ENCODE data around the gene MARCHF11. TPM values are rescaled to one million over a fixed set of nuclear protein-coding genes. Genes with fewer than 3 reads are reported as not detected.

Gene MARCHF11
- total RNA-seq, 1 donor from 2014 or later, result 10.0 TPM

DNA sequence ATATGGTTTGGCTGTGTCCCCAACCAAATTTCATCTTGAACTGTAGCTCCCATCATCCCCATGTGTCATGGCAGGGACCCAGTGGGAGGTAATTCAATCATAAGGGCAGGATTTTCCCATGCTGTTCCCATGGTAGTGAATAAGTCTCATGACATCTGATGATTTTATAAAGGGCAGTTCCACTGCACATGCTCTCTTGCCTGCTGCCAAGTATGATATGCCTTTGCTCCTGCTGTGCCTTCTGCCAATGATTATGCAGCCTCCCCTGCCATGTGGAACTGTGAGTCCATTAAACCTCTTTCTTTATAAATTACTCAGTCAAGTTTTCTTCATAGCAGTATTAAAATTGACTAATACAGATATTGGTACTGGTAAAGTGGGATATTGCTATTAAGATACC, 42.4 kb downstream of the MARCHF11 start:
- intact Hi-C loops (cut with micrococcal nuclease), result no loop called here
- no peak for DNase-seq
- ATAC-seq, result peak; percentile 74

DNA sequence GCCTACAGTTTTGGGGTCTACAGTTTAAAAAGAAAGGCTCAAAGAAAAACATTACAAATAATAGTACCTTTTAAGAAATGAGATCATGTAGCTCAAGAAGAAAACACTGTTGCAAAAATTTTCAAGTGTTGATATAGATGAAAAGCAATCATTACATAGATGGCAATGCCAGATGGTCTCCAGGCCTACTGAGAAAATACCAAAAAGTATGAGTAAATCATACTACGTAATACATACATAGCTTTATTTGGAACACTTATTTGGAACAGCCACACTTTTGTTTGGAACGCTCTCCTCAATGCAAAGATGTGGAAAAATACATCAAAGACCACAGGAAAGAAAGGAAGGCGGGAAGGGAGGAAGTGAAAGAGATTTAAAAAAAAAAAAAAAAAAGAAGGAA, 44.1 kb downstream of the MARCHF11 start:
- intact Hi-C loops (cut with micrococcal nuclease), result no loop called here
- no peak for ATAC-seq
- DNase-seq, result no peak

DNA sequence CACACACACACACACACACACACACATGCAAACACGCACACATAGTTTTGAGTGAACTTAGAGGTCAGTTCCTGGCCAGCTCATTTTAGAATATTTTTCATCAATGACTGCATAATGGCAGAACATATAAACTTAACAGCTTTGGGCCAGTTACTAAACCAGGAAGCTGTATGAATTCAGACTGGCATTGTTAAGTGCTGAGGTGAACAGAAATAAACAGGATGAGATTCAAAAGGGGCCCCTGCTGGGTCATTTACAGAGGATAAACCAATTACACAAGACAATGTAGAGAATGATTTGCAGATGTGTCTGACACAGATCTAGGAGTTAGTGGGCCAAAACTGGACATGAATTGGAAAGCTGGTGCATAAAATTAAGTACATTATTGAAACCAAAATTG, 44.6 kb downstream of the MARCHF11 start:
- ATAC-seq, result no peak
- no peak for DNase-seq
- intact Hi-C loops (cut with micrococcal nuclease), result no loop called here

DNA sequence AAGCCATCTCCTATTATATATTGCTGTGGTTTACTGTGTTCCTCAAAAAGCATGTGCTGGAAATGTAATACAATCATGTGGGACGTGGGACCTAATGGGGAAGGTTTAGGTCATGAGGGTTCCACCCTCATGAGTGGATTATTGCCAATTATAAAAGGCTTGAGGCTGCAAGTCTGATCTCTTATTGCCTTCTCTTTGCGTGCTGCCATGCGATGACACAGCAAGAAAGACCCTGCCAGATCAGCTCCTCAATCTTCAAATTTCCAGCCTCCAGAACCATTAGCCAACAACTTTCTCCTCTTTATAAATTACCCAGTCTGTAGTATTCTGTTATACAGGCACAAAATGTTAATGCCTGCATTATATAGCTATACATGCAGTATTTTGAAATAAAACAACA, 45.4 kb downstream of the MARCHF11 start:
- DNase-seq (no peak), ATAC-seq (no peak)
- intact Hi-C loops (cut with micrococcal nuclease), result no loop called here

DNA sequence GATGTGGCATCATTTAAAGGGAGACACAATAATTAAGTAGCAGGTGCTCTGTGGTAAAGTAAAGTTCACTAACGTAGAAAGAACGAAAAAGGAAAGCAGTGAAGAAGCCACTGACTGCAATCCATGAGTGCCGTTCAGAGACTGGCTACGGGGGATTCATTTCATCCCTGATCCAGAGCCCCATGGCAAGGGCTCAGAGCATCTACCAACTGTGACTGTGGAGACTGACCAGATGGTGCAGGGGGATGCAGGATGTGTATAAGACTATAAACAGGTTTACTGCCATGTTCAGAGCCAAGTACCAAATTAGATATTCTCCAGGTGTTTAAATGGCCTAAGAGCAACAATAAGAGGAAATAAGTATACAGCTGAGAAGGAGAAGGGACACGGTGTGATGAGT, 47.7 kb downstream of the MARCHF11 start:
- intact Hi-C loops (cut with micrococcal nuclease), result no loop called here
- ATAC-seq, result peak; percentile 21
- DNase-seq, result no peak

DNA sequence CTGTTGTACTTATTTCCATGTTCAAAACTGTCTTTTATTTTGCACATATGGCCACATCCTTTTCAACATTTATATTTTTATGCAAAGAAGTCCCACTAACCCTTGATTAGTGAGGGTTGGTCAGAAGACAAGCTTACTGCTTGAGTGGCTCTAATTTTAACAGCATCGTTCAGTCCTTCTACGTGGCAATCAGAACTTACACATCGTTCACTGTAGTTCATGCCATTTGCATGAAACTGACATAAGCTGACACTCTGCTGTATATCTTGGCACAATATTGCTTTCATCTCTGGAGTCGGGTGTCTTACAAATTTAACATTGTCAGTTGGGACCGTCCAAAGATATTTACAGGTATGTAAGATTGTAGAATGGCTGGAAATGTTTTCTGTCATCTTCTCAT, 50.6 kb downstream of the MARCHF11 start:
- intact Hi-C loops (cut with micrococcal nuclease), result no loop called here
- no peak for DNase-seq
- ATAC-seq, result peak; percentile 74

DNA sequence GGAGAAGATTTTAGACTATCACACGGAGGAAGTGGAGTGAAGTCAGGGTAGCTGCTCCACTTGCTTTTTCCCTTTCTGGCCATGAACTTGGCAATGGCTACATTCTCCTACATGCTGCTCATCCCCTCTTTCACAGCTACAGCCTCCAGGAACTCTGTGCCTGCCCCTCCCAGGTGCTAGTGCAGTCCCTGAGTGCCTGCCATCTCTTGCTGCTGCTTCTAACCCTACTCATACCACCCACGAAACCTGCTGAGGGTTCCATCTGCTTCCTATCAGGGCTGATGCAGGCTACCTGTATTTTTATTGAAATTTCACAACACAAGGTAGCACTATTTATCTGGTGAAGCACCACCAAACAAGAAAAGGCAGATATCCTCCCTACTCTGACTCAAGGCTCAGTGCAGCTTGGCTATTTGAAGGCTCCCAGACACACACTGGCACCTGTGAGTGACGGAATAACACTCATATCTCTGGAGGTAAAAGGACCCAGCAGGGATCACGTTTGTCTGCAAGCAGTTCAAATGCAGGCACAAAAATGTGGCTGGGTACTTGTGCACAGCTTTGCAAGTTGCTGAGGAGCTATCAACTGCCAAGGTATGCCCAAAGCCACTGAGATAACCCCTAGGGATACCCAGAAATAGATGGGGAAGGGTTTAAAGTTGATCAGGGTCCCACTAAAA, 51.6 kb downstream of the MARCHF11 start:
- ATAC-seq (peak; percentile 75), DNase-seq (no peak)
- intact Hi-C loops (cut with micrococcal nuclease), result no loop called here

DNA sequence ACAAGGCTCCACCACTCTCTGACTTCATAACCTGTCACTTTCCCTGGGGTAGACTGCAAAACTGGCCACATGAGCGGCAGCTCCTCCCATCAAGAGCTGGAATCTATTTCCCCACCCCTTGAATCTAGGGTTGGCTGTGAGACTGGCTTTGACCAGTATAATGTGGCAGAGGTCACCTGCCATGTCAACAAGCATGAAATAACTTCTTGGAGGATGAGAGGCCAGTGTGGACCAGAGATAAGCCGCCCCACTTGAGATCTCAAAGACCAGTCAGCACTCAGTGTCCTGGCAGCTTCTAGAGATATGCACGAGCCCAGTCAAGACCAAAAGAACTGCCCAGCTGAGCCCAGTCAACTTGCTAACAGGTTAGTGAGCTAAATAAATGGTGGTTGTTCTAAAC, 59.0 kb downstream of the MARCHF11 start:
- ATAC-seq, result peak; percentile 86
- intact Hi-C loops (cut with micrococcal nuclease), result no loop called here
- no peak for DNase-seq

DNA sequence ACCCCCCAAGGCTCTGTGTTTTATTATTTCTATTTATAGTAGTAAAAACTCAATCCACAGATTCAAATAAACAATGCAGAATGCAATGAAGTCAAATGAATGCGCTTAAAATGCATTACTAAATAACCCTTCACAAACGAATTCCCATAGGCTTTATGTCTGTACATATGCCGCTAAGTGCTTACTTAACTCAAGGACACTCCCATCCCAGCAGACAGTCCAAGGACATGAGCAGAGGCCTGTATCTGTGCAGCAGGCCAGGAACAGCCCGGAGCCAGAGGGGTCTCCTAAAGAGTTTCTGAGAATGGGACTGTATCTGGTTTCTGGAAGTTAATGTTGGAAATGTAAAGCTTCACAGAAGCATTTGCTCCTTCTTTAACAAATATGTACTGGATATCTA, 59.8 kb downstream of the MARCHF11 start:
- ATAC-seq (peak; percentile 11), DNase-seq (no peak)
- intact Hi-C loops (cut with micrococcal nuclease), result no loop called here

DNA sequence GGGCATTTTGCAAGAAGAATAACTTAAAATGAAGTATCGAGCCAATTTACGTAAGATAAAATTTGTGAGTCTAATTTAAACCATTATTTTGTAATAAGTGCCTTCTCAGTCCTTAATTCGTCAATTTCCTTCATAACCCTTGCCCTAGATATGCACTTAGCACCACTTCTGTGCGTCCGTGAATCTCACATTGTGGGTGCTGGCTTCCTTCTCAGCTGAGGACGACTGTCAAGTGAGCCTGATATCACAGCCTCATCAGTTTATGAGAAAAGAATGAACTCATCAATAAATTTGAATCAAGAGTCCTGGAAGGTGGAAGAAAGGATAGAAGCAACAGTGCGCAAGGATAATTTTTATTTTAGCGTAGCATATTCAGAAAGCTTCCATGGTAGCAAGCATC, 64.5 kb downstream of the MARCHF11 start:
- DNase-seq, result no peak
- intact Hi-C loops (cut with micrococcal nuclease), result no loop called here
- ATAC-seq, result no peak

DNA sequence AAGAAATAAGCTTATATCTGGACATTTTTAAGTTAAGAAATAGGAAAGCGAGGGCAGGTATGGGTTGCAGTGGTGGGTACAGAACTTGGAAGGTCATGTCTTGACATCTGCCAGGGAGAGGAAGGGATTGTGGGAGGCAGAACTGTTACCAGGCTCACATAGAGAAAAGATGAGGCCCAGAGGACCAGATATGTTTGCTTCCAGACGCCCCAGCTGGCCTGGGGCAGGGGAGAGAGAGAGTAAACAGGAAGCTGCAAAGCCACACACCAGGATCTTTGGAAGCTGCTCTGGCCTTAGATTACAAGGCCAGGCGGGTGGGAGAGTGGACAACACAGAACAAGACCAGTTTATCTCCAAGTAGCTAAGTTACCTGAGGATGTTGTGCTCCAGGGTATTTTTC, 71.2 kb downstream of the MARCHF11 start:
- DNase-seq (no peak), ATAC-seq (no peak)
- intact Hi-C loops (cut with micrococcal nuclease), result no loop called here

DNA sequence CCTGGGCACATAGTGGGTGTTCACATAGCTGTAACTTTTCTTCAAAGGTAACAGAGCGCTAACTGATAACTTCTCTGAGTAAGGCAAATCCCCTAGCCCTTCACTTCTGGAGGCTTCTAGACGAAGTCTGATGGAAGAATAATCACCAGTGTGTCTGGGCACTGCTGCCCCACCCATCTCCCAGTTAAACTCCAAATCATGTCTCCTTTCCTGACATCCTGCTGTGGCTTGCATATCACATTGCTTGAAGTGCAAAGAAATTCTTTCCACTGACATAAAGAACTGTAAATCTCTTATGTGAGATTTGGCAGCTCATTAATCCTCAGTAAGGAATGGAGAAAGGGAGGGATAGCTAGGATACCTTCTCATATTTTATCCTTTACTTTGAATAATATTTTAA, 74.6 kb downstream of the MARCHF11 start:
- no peak for DNase-seq
- intact Hi-C loops (cut with micrococcal nuclease), result no loop called here
- no peak for ATAC-seq

DNA sequence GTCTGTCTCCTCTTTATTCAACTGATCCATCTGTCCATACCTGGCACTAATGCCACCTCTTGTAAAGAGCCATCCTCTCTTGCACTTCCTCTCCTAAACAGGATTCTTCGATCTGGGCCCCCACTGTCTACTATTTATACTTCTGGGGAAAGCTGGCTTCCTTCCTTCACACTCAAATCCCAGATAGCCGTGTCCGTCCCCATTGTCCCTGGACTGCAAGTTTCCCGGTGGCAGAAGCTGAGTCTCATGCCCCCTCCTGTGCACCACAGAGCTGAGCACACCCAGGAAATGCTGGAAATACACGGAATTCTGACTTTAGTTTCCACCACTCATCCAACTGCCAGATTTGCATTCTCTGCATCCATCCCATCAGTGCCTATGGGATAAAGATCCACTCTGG, 84.0 kb downstream of the MARCHF11 start:
- intact Hi-C loops (cut with micrococcal nuclease), result no loop called here
- peak; percentile 48 for ATAC-seq

DNA sequence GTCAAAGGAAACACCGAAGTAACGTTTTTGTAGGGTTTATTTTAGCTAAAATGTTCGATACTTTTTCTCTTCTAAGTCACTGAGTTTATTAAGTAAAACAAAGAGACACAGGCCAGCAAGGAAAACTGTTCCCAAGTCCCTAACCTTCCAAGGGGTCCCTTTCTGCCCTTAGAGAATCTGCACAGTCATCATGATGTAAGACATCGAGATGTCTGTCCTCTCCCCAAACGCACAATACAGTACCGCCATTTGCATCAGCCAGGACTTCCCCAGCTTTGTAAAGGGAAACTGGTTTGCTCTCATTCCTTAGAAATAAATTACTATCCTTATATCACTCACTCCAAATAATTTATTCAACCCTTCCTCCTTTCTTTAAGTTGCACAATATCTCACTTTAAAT, 89.3 kb downstream of the MARCHF11 start:
- no peak for ATAC-seq
- intact Hi-C loops (cut with micrococcal nuclease), result no loop called here
- no peak for DNase-seq

More for the DNA sequence above, 84.0 kb downstream of the MARCHF11 start:
- DNase-seq, result no peak

DNA sequence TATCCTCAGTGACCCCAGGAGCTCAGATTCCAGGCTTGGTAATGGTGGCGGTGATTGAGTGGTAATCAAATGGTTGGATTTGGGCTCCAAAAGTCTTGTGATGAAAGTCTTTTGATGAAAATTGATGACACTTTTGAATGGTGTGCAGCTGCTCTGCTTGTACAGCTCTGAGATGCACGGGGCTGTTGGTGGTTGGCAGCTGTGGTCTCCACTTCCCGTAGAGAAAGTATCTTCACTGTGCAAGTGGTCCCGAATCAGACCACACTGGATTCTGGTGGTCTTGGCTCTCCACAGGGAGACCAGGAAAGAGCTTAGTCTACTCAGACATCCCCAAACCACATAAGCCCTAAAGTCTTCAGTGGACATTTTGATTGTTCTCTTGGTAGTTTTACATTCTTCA, 96.6 kb downstream of the MARCHF11 start:
- no peak for ATAC-seq
- DNase-seq, result no peak
- intact Hi-C loops (cut with micrococcal nuclease), result no loop called here

DNA sequence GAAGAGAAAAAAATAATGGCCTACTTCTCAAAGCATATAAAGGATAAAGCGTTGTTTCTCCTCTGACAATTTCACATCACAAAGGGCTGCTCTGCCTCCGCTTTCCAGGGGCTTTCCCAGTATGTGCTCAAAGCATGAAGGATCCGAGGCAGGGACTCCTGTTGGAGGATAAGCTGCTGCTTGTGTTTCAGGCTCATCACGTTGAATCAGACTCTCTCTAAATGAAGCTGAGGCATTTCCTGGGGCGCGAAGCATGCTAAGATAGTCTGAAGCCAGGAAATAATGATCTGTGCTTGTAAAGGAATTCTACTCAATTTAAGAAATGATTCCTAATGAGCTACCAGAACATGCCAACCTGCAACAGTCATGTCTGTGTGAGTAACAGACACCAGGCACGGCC, 97.5 kb downstream of the MARCHF11 start:
- DNase-seq, result no peak
- ATAC-seq, result peak; percentile 13
- intact Hi-C loops (cut with micrococcal nuclease), result no loop called here

DNA sequence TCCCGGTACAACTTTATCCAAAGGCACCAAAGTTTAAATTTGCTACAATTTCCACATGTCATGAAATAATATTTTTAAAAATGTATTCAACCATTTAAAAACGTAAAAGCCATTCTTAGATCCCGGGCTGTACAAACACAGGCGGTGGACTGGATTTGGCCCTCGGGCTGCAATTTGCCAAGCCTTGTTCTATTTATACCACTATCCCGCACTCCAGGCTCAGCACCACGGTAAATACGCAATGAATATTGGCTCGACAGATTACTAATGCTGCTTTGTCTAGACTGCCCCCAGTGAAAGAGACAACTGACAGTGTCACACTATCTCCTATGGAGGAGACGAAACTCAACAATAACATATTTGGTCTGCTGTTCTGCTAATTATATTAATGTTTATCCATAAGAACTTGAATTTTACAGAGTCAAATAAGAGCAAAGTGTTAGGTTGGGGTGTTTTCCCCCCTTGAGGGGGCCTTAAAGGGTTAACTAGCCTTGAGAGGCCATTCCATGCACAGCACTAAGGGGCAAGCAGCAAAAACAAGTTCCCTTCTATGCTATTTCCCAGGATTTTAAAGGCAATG, 98.1 kb downstream of the MARCHF11 start:
- DNase-seq, result no peak
- ATAC-seq, result peak; percentile 88
- intact Hi-C loops (cut with micrococcal nuclease), result no loop called here

DNA sequence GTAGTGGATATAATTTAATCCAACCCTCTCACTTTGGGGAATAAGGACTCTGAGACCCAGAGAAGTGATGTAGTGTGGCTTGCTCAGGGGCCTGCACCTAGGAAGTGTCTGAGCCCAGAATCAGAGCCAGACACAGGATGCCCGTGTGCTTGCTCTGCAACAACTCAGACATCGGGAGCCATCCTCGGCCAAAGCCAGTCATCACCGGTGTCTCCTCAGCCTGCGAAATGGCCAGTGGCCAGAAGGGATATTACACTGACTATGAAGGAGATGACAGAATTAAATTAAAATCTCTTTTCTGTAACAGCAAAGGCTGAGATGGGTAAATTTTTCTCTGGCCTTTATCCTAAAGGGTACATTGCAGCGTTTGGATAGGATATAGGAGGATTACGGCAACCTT, 102.9 kb downstream of the MARCHF11 start:
- DNase-seq, result no peak
- intact Hi-C loops (cut with micrococcal nuclease), result no loop called here
- peak; percentile 17 for ATAC-seq

DNA sequence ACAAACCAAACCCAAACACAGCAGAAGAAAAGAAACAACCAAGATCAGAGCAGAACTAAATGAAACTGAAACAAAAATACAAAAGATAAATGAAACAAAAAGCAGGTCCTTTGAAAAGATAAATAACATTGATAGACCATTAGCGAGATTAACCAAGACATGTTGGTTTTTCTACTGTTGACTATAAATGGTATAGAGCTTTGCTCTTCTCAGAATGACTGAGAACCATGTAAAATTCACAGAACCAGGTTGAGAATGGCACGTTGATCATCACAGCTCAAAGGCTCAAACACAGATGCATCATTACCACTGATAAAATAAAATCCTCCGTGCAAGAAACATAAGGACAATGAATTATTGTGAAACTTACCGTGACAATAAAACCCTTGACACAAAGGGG, 105.2 kb downstream of the MARCHF11 start:
- no peak for DNase-seq
- ATAC-seq, result no peak
- intact Hi-C loops (cut with micrococcal nuclease), result no loop called here

DNA sequence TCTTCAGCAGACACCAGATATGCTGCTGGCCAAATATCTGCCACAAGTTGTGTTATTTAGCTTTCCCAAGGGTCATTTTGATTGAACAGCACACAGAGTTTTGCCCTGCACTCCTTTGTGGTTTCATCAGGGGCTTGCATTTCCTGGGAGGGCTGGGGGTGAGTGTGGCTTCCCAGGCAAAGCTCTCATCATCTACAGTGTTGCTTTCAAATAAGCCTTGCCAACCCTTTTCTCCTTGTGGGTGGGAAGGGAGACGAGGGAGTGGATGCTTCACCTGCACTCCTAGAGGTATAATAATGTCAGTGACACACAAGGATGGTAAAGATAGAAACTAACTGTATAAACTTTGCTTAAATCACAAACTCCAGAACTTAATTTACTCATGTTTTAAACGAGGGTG, 107.0 kb downstream of the MARCHF11 start:
- DNase-seq, result no peak
- intact Hi-C loops (cut with micrococcal nuclease), result no loop called here
- no peak for ATAC-seq

DNA sequence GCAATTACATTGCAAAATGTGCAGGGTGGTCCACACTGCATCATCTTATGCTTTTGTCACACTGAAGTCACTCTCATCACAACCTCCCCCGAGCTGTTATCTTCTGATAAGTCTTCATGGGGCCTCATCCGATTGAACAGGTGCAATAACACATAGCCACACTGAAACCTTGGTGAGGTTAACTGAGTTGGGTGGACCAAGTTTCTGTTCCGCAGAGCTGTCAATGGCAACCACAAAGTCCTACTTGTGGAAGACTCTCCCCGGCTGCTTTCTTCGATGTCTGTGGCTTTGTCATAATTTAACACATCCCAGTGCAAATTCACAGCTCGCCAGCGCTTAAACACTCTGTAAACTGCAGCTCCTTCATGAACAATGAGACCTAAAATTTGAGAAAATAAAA, 112.2 kb downstream of the MARCHF11 start:
- no peak for DNase-seq
- ATAC-seq, result no peak
- intact Hi-C loops (cut with micrococcal nuclease), result no loop called here
